Activated T-cell treated with anti-CD3 and anti-CD28 coated beads for 48 hours (primary cell): ENCODE results near the gene C1QTNF5.

Experiments
- DNase-seq: peaks from one replicate; pipeline ENCODE4 v3.0.0-alpha.2; 2020; ENCODE audit warnings: low read depth

C1QTNF5 gene

GRCh38 chr11:119337581-119338317 lies 2.9 kb downstream of the C1QTNF5 start:
- DNase-seq, result no peak

GRCh38 chr11:119336744-119337469 lies 3.8 kb downstream of the C1QTNF5 start:
- no peak for DNase-seq

- DNase-seq, result no peak
These were observed 4.8 kb downstream of the C1QTNF5 start for GRCh38 chr11:119335655-119336543.

GRCh38 chr11:119335091-119335654 lies 5.5 kb downstream of the C1QTNF5 start:
- DNase-seq, result no peak

- peak; percentile 87 for DNase-seq
These were observed 6.3 kb downstream of the C1QTNF5 start, which contains the start of gene RNF26 for GRCh38 chr11:119334174-119334930. TSS of gene RNF26 (plus strand) at chr11:119334527. CDS start at chr11:119335123, 596 bp downstream.

- DNase-seq, result no peak
These were observed 8.4 kb downstream of the C1QTNF5 start for GRCh38 chr11:119332111-119332765.

GRCh38 chr11:119330237-119330636 lies 10.4 kb downstream of the C1QTNF5 start:
- no peak for DNase-seq

GRCh38 chr11:119329320-119329719 lies 11.4 kb downstream of the C1QTNF5 start:
- no peak for DNase-seq

- no peak for DNase-seq
These were observed 16.5 kb downstream of the C1QTNF5 start for GRCh38 chr11:119324189-119324588.

GRCh38 chr11:119323532-119324033 lies 17.1 kb downstream of the C1QTNF5 start:
- DNase-seq, result peak; percentile 69

- no peak for DNase-seq
These were observed 17.7 kb downstream of the C1QTNF5 start for GRCh38 chr11:119322921-119323531.

- DNase-seq, result no peak
These were observed 18.3 kb downstream of the C1QTNF5 start for GRCh38 chr11:119322360-119322739.

GRCh38 chr11:119320776-119321524 lies 19.7 kb downstream of the C1QTNF5 start:
- DNase-seq, result peak; percentile 57

- no peak for DNase-seq
These were observed 20.4 kb downstream of the C1QTNF5 start for GRCh38 chr11:119320240-119320775.

GRCh38 chr11:119319700-119320239 lies 20.9 kb downstream of the C1QTNF5 start:
- DNase-seq, result no peak

- no peak for DNase-seq
These were observed 21.5 kb downstream of the C1QTNF5 start for GRCh38 chr11:119319136-119319699.

- no peak for DNase-seq
These were observed 22.2 kb downstream of the C1QTNF5 start for GRCh38 chr11:119318240-119319135.
